D721Med (cell line): ENCODE data around the gene SLC29A3.

Source experiments
- DNase-seq: peaks from one replicate; pipeline ENCODE4 v3.0.0; 2011; ENCODE audit warnings: low spot score; ENCODE audit not compliant: insufficient read length
- FAIRE-seq: peaks from 2 replicates; lab custom pipeline; 2011; peaks lifted over from hg19 to GRCh38; lab: Jason Lieb, UNC
- CTCF ChIP-seq: IDR thresholded peaks from 2 replicates; pipeline ENCODE4 v1.5.1; 2012; ENCODE audit warnings: mild to moderate bottlenecking, control low read depth; ENCODE audit not compliant: insufficient read depth; ENCODE audit errors: missing control alignments

Gene SLC29A3

DNA sequence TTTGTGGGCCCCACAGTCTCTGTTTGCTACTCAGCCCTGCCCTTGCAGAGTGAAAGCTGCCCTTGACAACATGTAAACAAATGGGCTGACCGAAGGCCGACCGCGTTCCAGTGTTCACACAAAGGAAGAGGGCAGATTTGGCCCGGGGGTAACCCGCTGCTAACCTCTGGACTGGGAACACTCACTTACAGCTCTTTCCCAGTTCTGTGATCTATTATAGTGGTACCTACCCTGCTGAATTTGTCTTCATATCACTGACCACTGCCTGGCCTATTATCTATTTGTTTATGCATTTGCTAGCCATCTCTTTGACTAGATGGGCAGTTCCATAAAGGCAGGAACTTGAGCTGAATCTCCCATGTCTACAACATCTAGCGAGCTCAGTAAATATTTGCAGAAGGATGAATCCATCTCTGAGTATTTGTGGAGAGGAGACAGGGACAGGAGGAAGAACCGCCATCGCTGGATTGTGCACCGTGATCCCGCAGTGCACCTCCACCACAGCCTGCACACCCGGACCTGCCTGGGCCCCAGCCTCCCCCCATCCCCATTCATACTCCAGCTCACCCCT lies 15.2 kb downstream of the SLC29A3 start:
- FAIRE-seq (no peak), DNase-seq (no peak)
- TF ChIP-seq CTCF, result no peak

GRCh38 chr10:71335173-71335708 lies 16.2 kb downstream of the SLC29A3 start:
- no peak for DNase-seq
- no peak for FAIRE-seq
- no peak for TF ChIP-seq CTCF

DNA sequence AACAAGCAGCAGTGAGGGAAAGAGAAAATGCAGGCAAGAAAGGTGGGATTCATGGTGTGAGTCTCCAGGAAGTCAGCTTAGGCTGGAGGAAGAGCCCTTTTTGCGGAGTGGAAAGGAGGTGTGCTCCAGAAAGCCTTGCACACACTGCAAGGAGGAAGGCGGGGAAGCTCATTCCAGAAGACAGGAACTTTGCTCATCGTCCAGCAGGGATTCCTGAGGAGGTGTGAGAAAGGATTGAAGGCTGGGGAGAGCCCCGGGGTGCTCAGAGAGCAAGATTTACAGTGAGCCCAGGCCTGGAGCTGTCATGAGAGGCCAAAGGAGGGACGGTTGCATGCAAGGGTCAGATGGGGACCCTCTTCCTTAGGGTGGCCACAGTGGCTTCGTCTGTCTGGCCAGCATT lies 17.6 kb downstream of the SLC29A3 start:
- DNase-seq (no peak), FAIRE-seq (no peak)
- no peak for TF ChIP-seq CTCF

DNA sequence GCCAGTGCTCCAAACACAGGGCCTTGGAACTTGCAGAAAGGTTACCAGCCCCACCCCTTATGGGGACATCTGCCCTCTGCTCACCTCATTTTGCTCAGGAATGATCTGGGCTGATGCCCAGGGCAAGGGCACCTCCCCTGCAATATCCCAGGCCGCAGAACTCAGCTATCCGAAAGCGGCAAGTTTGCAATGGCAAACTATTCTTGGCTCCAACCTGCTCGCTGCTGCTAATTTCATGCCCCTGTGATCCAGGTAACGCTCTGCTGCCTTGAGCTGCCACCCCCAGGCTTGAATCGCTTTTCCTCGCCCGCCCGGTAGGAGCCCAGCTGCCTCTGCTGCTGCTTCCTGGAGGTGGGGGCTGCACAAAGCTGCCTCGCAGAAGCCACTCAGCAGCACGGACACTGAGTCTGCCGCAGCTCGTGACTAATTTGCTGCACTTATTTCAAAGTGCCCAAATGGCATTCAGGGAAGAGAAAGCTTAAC lies 18.2 kb downstream of the SLC29A3 start:
- DNase-seq (no peak), FAIRE-seq (no peak)
- TF ChIP-seq CTCF, result no peak

- DNase-seq, result no peak
- FAIRE-seq, result no peak
- TF ChIP-seq CTCF, result no peak
Observed at GRCh38 chr10:71338728-71339495, 19.9 kb downstream of the SLC29A3 start.

- FAIRE-seq, result no peak
- no peak for DNase-seq
- no peak for TF ChIP-seq CTCF
Observed at GRCh38 chr10:71339796-71340589, 20.9 kb downstream of the SLC29A3 start.
